ENCODE results near the gene CPNE9.

DNA sequence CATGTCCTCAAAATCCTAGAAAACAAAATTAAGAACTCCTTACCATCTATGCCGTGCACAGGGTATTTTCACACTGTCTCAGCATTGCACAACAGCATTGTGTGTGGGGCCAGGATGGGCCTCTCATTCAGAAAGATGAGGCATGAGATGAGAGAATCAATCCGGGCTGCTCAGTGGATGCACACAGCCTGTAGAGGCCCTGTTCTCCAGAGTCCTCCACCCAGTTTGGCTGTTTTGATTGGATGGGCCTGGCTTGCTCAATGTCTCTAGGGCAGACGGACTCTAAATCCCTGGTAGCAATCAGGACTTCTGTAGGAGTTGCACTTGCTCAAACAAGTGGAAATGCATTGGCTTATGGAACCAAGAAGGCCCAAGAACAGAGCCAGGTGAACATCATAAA lies 20.2 kb upstream of the CPNE9 start:
- TF ChIP-seq, protein P1, sequence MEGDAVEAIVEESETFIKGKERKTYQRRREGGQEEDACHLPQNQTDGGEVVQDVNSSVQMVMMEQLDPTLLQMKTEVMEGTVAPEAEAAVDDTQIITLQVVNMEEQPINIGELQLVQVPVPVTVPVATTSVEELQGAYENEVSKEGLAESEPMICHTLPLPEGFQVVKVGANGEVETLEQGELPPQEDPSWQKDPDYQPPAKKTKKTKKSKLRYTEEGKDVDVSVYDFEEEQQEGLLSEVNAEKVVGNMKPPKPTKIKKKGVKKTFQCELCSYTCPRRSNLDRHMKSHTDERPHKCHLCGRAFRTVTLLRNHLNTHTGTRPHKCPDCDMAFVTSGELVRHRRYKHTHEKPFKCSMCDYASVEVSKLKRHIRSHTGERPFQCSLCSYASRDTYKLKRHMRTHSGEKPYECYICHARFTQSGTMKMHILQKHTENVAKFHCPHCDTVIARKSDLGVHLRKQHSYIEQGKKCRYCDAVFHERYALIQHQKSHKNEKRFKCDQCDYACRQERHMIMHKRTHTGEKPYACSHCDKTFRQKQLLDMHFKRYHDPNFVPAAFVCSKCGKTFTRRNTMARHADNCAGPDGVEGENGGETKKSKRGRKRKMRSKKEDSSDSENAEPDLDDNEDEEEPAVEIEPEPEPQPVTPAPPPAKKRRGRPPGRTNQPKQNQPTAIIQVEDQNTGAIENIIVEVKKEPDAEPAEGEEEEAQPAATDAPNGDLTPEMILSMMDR (IDR thresholded peaks at IDR 0.05): no peak
- no peak for TF ChIP-seq EZH2 (IDR thresholded peaks at IDR 0.05)
- TF ChIP-seq EZH2phosphoT487 (IDR thresholded peaks at IDR 0.05): no peak

Measured in neural progenitor cell (in vitro differentiated cells).